H1 (cell line): ENCODE measurements around the gene ALKBH3. TPM values are rescaled to one million over a fixed set of nuclear protein-coding genes. Genes with fewer than 3 reads are reported as not detected.

Source experiments
- CTCF ChIA-PET: fragments of 300-600 bp; sonication (Branson Sonifier 250); formaldehyde crosslinking; loops from one replicate; lab custom pipeline; 2021; ENCODE audit not compliant: partially characterized antibody; lab: Charles Lee
- POLR2A ChIA-PET: fragments of 300-600 bp; sonication (Branson Sonifier 250); formaldehyde crosslinking; loops from one replicate; lab custom pipeline; 2021; ENCODE audit warnings: inconsistent platforms; ENCODE audit not compliant: partially characterized antibody; lab: Charles Lee
- DNase-seq, 2 experiments: peaks; one replicate each; pipeline versions ENCODE4 v3.0.0 to v3.0.0-alpha.2; 2010 to 2022; ENCODE audit warnings: low spot score in 2 of 2, low read depth in 1 of 2, mixed read lengths in 1 of 2
- FAIRE-seq: peaks from 2 replicates; lab custom pipeline; 2011; peaks lifted over from hg19 to GRCh38; lab: Jason Lieb, UNC
- H2AFZ ChIP-seq: 2 replicates; pipeline ENCODE4 v1.8.1; 2012; ENCODE audit warnings: low read length, inconsistent platforms
- H2AK5ac ChIP-seq: 2 replicates; pipeline ENCODE4 v1.6.1; 2013; ENCODE audit warnings: low read depth, low read length
- H2BK120ac ChIP-seq: replicated peaks from 2 replicates; pipeline ENCODE3; 2013; ENCODE audit warnings: low read depth, low read length, inconsistent platforms
- H2BK12ac ChIP-seq: 2 replicates; pipeline ENCODE4 v1.6.1; 2013; ENCODE audit warnings: low read depth, low read length
- H2BK15ac ChIP-seq: 2 replicates; pipeline ENCODE4 v1.6.1; 2013; ENCODE audit warnings: low read length
- H2BK20ac ChIP-seq: 2 replicates; pipeline ENCODE4 v1.6.1; 2013; ENCODE audit warnings: low read length
- H2BK5ac ChIP-seq: 2 replicates; pipeline ENCODE4 v1.6.1; 2013; ENCODE audit warnings: low read depth, low read length
- H3K14ac ChIP-seq: 2 replicates; pipeline ENCODE4 v1.6.1; 2013; ENCODE audit warnings: inconsistent platforms; ENCODE audit not compliant: insufficient read length
- H3K18ac ChIP-seq: 2 replicates; pipeline ENCODE4 v1.6.1; 2013; ENCODE audit warnings: low read length; ENCODE audit errors: extremely low read depth
- H3K23ac ChIP-seq: 2 replicates; pipeline ENCODE4 v1.6.1; 2013; ENCODE audit warnings: inconsistent platforms; ENCODE audit not compliant: insufficient read length
- H3K23me2 ChIP-seq: 2 replicates; pipeline ENCODE4 v1.6.1; 2013; ENCODE audit warnings: low read depth, low read length
- H3K27ac ChIP-seq: 2 replicates; pipeline ENCODE4 v1.6.1; 2011; ENCODE audit warnings: low read depth, low read length, inconsistent platforms
- H3K27me3 ChIP-seq, 4 experiments: replicated peaks in 1 of 4; 1 replicate in 1 of 4; 2 replicates in 3 of 4; pipeline versions ENCODE4 v1.6.1 to v1.8.1; 2011 to 2013; ENCODE audit warnings: low read length in 3 of 4, mild to moderate bottlenecking in 3 of 4, inconsistent platforms in 2 of 4, mixed read lengths in 2 of 4, moderate library complexity in 1 of 4; ENCODE audit not compliant: control insufficient read depth in 3 of 4, insufficient read depth in 3 of 4; ENCODE audit errors: extremely low read depth in 1 of 4
- H3K36me3 ChIP-seq, 4 experiments: 2 replicates each; pipeline versions ENCODE4 v1.6.1 to v1.8.1; 2011 to 2013; ENCODE audit warnings: mild to moderate bottlenecking in 4 of 4, low read length in 3 of 4, moderate library complexity in 2 of 4, control low read depth in 1 of 4, inconsistent platforms in 1 of 4; ENCODE audit not compliant: insufficient read depth in 4 of 4, control insufficient read depth in 2 of 4
- H3K4ac ChIP-seq: replicated peaks from 2 replicates; pipeline ENCODE3; 2013; ENCODE audit warnings: low read length, low read depth, mixed read lengths, inconsistent platforms; ENCODE audit not compliant: insufficient read length
- H3K4me1 ChIP-seq, 4 experiments: replicated peaks in 1 of 4; 1 replicate in 1 of 4; 2 replicates in 3 of 4; pipeline versions ENCODE4 v1.6.1 to v1.8.1; 2011 to 2013; ENCODE audit warnings: low read length in 3 of 4, inconsistent platforms in 2 of 4, mixed read lengths in 1 of 4; ENCODE audit not compliant: insufficient read depth in 4 of 4, control insufficient read depth in 3 of 4
- H3K4me2 ChIP-seq, 2 experiments: 2 replicates each; pipeline versions ENCODE4 v1.6.1 to v1.8.1; 2011 to 2013; ENCODE audit warnings: low read depth in 2 of 2, low read length in 2 of 2, control low read depth in 1 of 2, inconsistent platforms in 1 of 2, mild to moderate bottlenecking in 1 of 2; ENCODE audit not compliant: insufficient read depth in 1 of 2
- H3K4me3 ChIP-seq, 4 experiments: fragments of 200-600, 300-600 bp in 1 of 4; sonication (generic), shearing (Covaris generic), sonication (Bioruptor Twin) in 1 of 4; 2 replicates each; pipeline versions ENCODE4 v1.5.1 to v1.8.1; 2011 to 2016; ENCODE audit warnings: low read length in 4 of 4, low read depth in 3 of 4, control low read depth in 2 of 4, inconsistent platforms in 2 of 4, mild to moderate bottlenecking in 2 of 4, mixed read lengths in 1 of 4, moderate library complexity in 1 of 4; ENCODE audit not compliant: insufficient read depth in 2 of 4; ENCODE audit errors: extremely low read depth in 1 of 4
- H3K56ac ChIP-seq: replicated peaks from 2 replicates; pipeline ENCODE3; 2013; ENCODE audit warnings: low read depth, mild to moderate bottlenecking, mixed read lengths, low read length, inconsistent platforms; ENCODE audit not compliant: insufficient read length
- H3K79me1 ChIP-seq: 2 replicates; pipeline ENCODE4 v1.6.1; 2013; ENCODE audit warnings: low read depth, low read length, control low read depth
- H3K79me2 ChIP-seq, 2 experiments: 2 replicates each; pipeline versions ENCODE4 v1.6.1 to v1.8.1; 2012 to 2013; ENCODE audit warnings: low read length in 2 of 2, mild to moderate bottlenecking in 2 of 2, inconsistent platforms in 1 of 2; ENCODE audit not compliant: insufficient read depth in 2 of 2, control insufficient read depth in 1 of 2
- H3K9ac ChIP-seq, 4 experiments: replicated peaks in 1 of 4; 1 replicate in 1 of 4; 2 replicates in 3 of 4; pipeline versions ENCODE4 v1.6.1 to v1.8.1; 2011 to 2013; ENCODE audit warnings: low read depth in 3 of 4, low read length in 3 of 4, control low read depth in 2 of 4, mild to moderate bottlenecking in 2 of 4, moderate library complexity in 2 of 4, inconsistent platforms in 1 of 4; ENCODE audit errors: extremely low read depth in 1 of 4
- H3K9me3 ChIP-seq, 2 experiments: 2 replicates each; pipeline versions ENCODE4 v1.6.1 to v1.8.1; 2012 to 2013; ENCODE audit warnings: mild to moderate bottlenecking in 2 of 2, moderate library complexity in 2 of 2, control low read depth in 1 of 2, inconsistent platforms in 1 of 2, low read depth in 1 of 2, low read length in 1 of 2, mixed read lengths in 1 of 2; ENCODE audit not compliant: insufficient read depth in 2 of 2
- H4K20me1 ChIP-seq, 2 experiments: replicated peaks in 1 of 2; 2 replicates each; pipeline versions ENCODE3 to v1.8.1; 2011 to 2013; ENCODE audit warnings: inconsistent platforms in 2 of 2, low read length in 2 of 2, mild to moderate bottlenecking in 1 of 2; ENCODE audit not compliant: insufficient read depth in 2 of 2, control insufficient read depth in 1 of 2
- H4K5ac ChIP-seq: 2 replicates; pipeline ENCODE4 v1.6.1; 2013; ENCODE audit warnings: low read length, low read depth, mixed read lengths, inconsistent platforms; ENCODE audit not compliant: insufficient read length
- H4K8ac ChIP-seq: 2 replicates; pipeline ENCODE4 v1.8.0; 2013; ENCODE audit warnings: mild to moderate bottlenecking, moderate library complexity, low read length, inconsistent platforms; ENCODE audit not compliant: insufficient read depth; ENCODE audit errors: extremely low read depth
- H4K91ac ChIP-seq: replicated peaks from 2 replicates; pipeline ENCODE3; 2013; ENCODE audit warnings: low read length, mixed read lengths, inconsistent platforms; ENCODE audit not compliant: insufficient read length
- FOSL1 ChIP-seq: IDR thresholded peaks from 2 replicates; pipeline ENCODE4 v1.6.1; 2011; ENCODE audit warnings: mild to moderate bottlenecking, low read depth, low read length, moderate library complexity; ENCODE audit not compliant: insufficient read depth
- HDAC2 ChIP-seq, 2 experiments: fragments of 300-600 bp in 1 of 2; sonication (generic) in 1 of 2; IDR thresholded peaks; 2 replicates each; pipeline ENCODE4 v1.6.1; 2011 to 2012; ENCODE audit warnings: low read depth in 2 of 2, low read length in 2 of 2, mild to moderate bottlenecking in 2 of 2, moderate library complexity in 2 of 2, borderline replicate concordance in 1 of 2, inconsistent platforms in 1 of 2
- KDM1A ChIP-seq: fragments of 200-600, 300-600 bp; sonication (generic); IDR thresholded peaks from 2 replicates; pipeline ENCODE4 v1.7.1; 2016; ENCODE audit warnings: mild to moderate bottlenecking, low read length, borderline replicate concordance
- WGBS, 2 experiments: shearing (Covaris generic) in 1 of 2; methylation state at CpG; one replicate each; pipeline versions ENCODE4 v1.1.6 to v1.1.7; 2013 to 2015; ENCODE audit warnings: low lambda C conversion rate in 2 of 2, mixed read lengths in 2 of 2, inconsistent platforms in 1 of 2, low coverage in 1 of 2, missing lambda C conversion rate in 1 of 2; ENCODE audit not compliant: insufficient replicate concordance in 2 of 2, insufficient coverage in 1 of 2, insufficient read length in 1 of 2; ENCODE audit errors: extremely low coverage in 1 of 2, missing lambda C conversion rate in 1 of 2; 5-methylcytosine and 5-hydroxymethylcytosine counted together
- polyA plus RNA-seq, 7 experiments: library from polyadenylated mRNA; depleted of rRNA in 3 of 7; stranded (reverse) in 5 of 7; unstranded in 2 of 7; fragments of >200 nt in 5 of 7; fragments of 200-250 nt in 2 of 7; gene quantifications; 1 replicate in 5 of 7; 2 replicates in 1 of 7; 4 replicates in 1 of 7; pipeline versions ENCODE4 v1.2.1 to v1.2.3, GENCODE V29; 2011 to 2013; ENCODE audit warnings: missing spikeins in 2 of 7, mixed read lengths in 2 of 7
- total RNA-seq: library from RNA; stranded (reverse); fragmentation: NEBNext Ultra II Directional; extraction: Animal tissue kit (Norgen Biotek cat#: 25700); gene quantifications from 2 replicates; pipeline ENCODE4 v1.2.1, GENCODE V29; 2021

The ALKBH3 gene
- total and polyA plus RNA-seq, 2 of the 8 experiments (the other 6 are each of a cell fraction or from before 2014, with no cell fraction given): 10.5 to 11.4 TPM

DNA sequence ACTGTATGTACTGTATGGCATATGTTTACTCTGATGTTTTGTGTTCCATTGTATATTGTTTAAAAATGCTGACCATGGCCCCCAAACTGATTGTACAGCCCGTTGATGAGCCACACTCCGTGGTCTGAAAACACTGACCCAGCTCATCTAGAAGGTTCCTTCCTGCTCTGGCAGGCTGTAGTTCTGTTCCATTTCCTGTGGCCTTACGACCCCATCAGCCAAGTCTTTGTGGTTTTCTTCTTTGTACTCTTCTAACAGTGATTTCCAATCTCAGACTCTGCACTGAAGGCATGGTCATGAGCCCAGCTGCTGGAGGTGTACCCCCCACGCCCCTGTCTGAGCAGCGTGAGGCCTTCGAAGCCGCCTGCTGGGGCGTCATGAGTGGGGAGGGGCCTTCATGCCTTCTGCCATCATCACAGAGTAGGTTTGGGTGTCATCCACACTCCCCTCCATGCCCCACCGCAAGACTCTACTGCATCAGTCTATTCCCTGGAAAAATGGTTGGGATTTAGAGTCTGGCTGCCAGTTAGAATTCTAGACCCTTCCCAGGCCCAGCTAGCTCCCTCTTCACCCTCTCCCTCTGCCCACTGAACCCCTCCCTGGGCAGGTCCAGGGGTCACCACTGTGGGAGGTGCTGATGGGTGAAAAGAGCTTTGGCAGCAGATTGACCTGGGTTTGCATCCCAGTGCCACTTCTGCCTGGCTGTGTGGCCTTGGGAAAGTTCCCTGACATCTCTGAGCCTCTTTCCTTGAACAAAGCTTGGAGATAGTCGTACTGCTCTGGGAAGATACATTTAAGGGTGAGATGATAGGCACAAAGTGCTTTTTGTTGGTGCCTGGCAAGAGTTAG, 50.5 kb downstream of the ALKBH3 start:
- Histone ChIP-seq H2AFZ (no peak overlapping the region), H2BK120ac (no peak overlapping the region), H3K4me1 (peaks cover 0 to 11% (median 2%) of the 10 kb centered on the region in 4 experiments; a peak in 6 of 7 replicates), H3K36me3 (no peaks in the 10 kb centered on the region), H4K8ac (no peak overlapping the region; the same call in 1 of the 2 replicates), H3K4me2 (no peak overlapping the region), H4K91ac (no peak overlapping the region), H2BK5ac (no peak overlapping the region), H3K27ac (no peak overlapping the region), H3K23ac (no peak overlapping the region), H3K18ac (no peak overlapping the region), H3K23me2 (no peaks in the 10 kb centered on the region), H3K4ac (no peak overlapping the region)
- no peak for DNase-seq
- FAIRE-seq: no peak
- TF ChIP-seq HDAC2 (IDR thresholded peaks at IDR 0.05; ENCODE audit: borderline replicate concordance in 1 of 2, low read depth in 2 of 2, low read length in 2 of 2) (peak in 1 of 2 experiments; percentile 58; a peak in 1 of 4 replicates), FOSL1 (no peak), KDM1A (peak; percentile 93)
- TF ChIP-seq, all 59 proteins: peak for 2
- Histone ChIP-seq H3K56ac (no peak overlapping the region), H3K79me2 (no peaks in the 10 kb centered on the region), H4K5ac (no peak overlapping the region), H2BK20ac (no peak overlapping the region), H3K79me1 (no peaks in the 10 kb centered on the region), H3K27me3 (peaks cover 0 to 3% (median 1%) of the 10 kb centered on the region in 4 experiments; a peak in 3 of 7 replicates), H4K20me1 (no peaks in the 10 kb centered on the region), H2AK5ac (no peak overlapping the region), H2BK12ac (peak overlapping the region; percentile 39; the same call in 1 of the 2 replicates), H2BK15ac (no peak overlapping the region), H3K4me3 (no peak overlapping the region), H3K14ac (no peak overlapping the region), H3K9me3 (no peaks in the 10 kb centered on the region), H3K9ac (no peak overlapping the region)
- CTCF ChIA-PET: interaction anchor here (0.7 to 4.4 kb wide), 16 partner anchors 7 to 163 kb away, joined by 3 to 70 read pairs (median 4); partner anchors contain the start of gene C11orf96
- POLR2A ChIA-PET: interaction anchor here (1.0 to 1.4 kb wide), 4 partner anchors 9 to 41 kb away, joined by 3 to 5 read pairs (median 4); partner anchors contain the start of gene C11orf96
- 80% methylated on average over 10 of the region's 10 CpGs; no CpG with 5 or more reads in 1 of the 2 experiments for WGBS, 2 experiments
